GM19351 (cell line): Measurements from ENCODE around the gene PLB1.

ENCODE experiments used
- ATAC-seq: cut with Tn5 transposase; IDR thresholded peaks from one replicate; pipeline ENCODE4 v1.9.1; 2021; ENCODE audit warnings: mild to moderate bottlenecking, moderate library complexity; ENCODE audit not compliant: unreplicated experiment

The PLB1 gene

GRCh38 chr2:28499282-28499681 lies 3.4 kb downstream of the PLB1 start:
- no peak for ATAC-seq

GRCh38 chr2:28505361-28505760 lies 9.5 kb downstream of the PLB1 start:
- ATAC-seq, result no peak

GRCh38 chr2:28506112-28506910 lies 10.5 kb downstream of the PLB1 start:
- ATAC-seq, result no peak

GRCh38 chr2:28507796-28508764 lies 12.2 kb downstream of the PLB1 start:
- no peak for ATAC-seq

- no peak for ATAC-seq
Observed at GRCh38 chr2:28509361-28509760, 13.5 kb downstream of the PLB1 start.

- ATAC-seq, result no peak
Observed at GRCh38 chr2:28510184-28510583, 14.3 kb downstream of the PLB1 start.

GRCh38 chr2:28511871-28512606 lies 16.2 kb downstream of the PLB1 start:
- no peak for ATAC-seq

- no peak for ATAC-seq
Observed at GRCh38 chr2:28512607-28512965, 16.7 kb downstream of the PLB1 start.

GRCh38 chr2:28513097-28513496 lies 17.2 kb downstream of the PLB1 start:
- no peak for ATAC-seq

- no peak for ATAC-seq
Observed at GRCh38 chr2:28515176-28515751, 19.4 kb downstream of the PLB1 start.

- no peak for ATAC-seq
Observed at GRCh38 chr2:28516430-28516829, 20.6 kb downstream of the PLB1 start.

GRCh38 chr2:28516950-28517349 lies 21.1 kb downstream of the PLB1 start:
- no peak for ATAC-seq

GRCh38 chr2:28521663-28522062 lies 25.8 kb downstream of the PLB1 start:
- ATAC-seq, result no peak

- ATAC-seq, result no peak
Observed at GRCh38 chr2:28522481-28522880, 26.6 kb downstream of the PLB1 start.

- ATAC-seq, result no peak
Observed at GRCh38 chr2:28523902-28524301, 28.0 kb downstream of the PLB1 start.

- ATAC-seq, result no peak
Observed at GRCh38 chr2:28525481-28525880, 29.6 kb downstream of the PLB1 start.

GRCh38 chr2:28526527-28527132 lies 30.8 kb downstream of the PLB1 start:
- ATAC-seq, result no peak

- ATAC-seq, result no peak
Observed at GRCh38 chr2:28527196-28527595, 31.3 kb downstream of the PLB1 start.

- ATAC-seq, result no peak
Observed at GRCh38 chr2:28528206-28528605, 32.3 kb downstream of the PLB1 start.

GRCh38 chr2:28530782-28531181 lies 34.9 kb downstream of the PLB1 start:
- ATAC-seq, result no peak
